SHP77 (cell line): ENCODE results near the gene UCK2.

Experiments
- DNase-seq, 2 experiments: peaks; one replicate each; lab custom pipeline; 2025; lab: John Stamatoyannopoulos, UW

The UCK2 gene

GRCh38 chr1:165900576-165901380 lies 73.4 kb downstream of the UCK2 start:
- no peak for DNase-seq

GRCh38 chr1:165902565-165902964 lies 75.2 kb downstream of the UCK2 start:
- DNase-seq: no peak

GRCh38 chr1:165903672-165904071 lies 76.3 kb downstream of the UCK2 start:
- no peak for DNase-seq

- DNase-seq: no peak
Observed at GRCh38 chr1:165904948-165905347, 77.5 kb downstream of the UCK2 start.

GRCh38 chr1:165905853-165906252 lies 78.4 kb downstream of the UCK2 start:
- DNase-seq: no peak

GRCh38 chr1:165907256-165907857 lies 79.9 kb downstream of the UCK2 start:
- no peak for DNase-seq

- no peak for DNase-seq
Observed at GRCh38 chr1:165910764-165911421, 83.5 kb downstream of the UCK2 start.

GRCh38 chr1:165911609-165912281 lies 84.3 kb downstream of the UCK2 start:
- DNase-seq: no peak

GRCh38 chr1:165912638-165913037 lies 85.2 kb downstream of the UCK2 start:
- no peak for DNase-seq

GRCh38 chr1:165914136-165914798 lies 86.9 kb downstream of the UCK2 start:
- DNase-seq: peak; percentile 56 to 59

- DNase-seq: no peak
Observed at GRCh38 chr1:165915480-165915879, 88.1 kb downstream of the UCK2 start.

- DNase-seq: no peak
Observed at GRCh38 chr1:165915932-165916348, 88.5 kb downstream of the UCK2 start.

GRCh38 chr1:165917166-165917565 lies 89.8 kb downstream of the UCK2 start:
- DNase-seq: no peak

GRCh38 chr1:165924117-165924516 lies 96.7 kb downstream of the UCK2 start:
- DNase-seq: no peak

- no peak for DNase-seq
Observed at GRCh38 chr1:165925498-165926079, 98.2 kb downstream of the UCK2 start.

GRCh38 chr1:165927169-165927568 lies 99.8 kb downstream of the UCK2 start:
- DNase-seq: no peak

- DNase-seq: peak; percentile 56 to 69
Observed at GRCh38 chr1:165928075-165928731, 100.8 kb downstream of the UCK2 start.

GRCh38 chr1:165930961-165931360 lies 103.5 kb downstream of the UCK2 start:
- DNase-seq: no peak

- no peak for DNase-seq
Observed at GRCh38 chr1:165933446-165934170, 106.2 kb downstream of the UCK2 start.

GRCh38 chr1:165936542-165936941 lies 109.1 kb downstream of the UCK2 start:
- DNase-seq: no peak
